A673 (cell line): ENCODE results near the gene SETD3. TPM values are rescaled to one million over a fixed set of nuclear protein-coding genes. Genes with fewer than 3 reads are reported as not detected.

Experiments
- BruUV-seq: library from RNA; stranded (reverse); fragments of 400-500 nt; replicated peaks from 2 replicates; lab custom pipeline; 2021; lab: Mats Ljungman, UMichigan
- CTCF ChIA-PET: fragments of 300-600 bp; sonication (Branson Sonifier 250); formaldehyde crosslinking; loops from one replicate; lab custom pipeline; 2022; ENCODE audit warnings: antibody characterized with exemption; lab: Charles Lee
- POLR2A ChIA-PET: fragments of 300-600 bp; sonication (Branson Sonifier 250); formaldehyde crosslinking; loops from one replicate; lab custom pipeline; 2022; ENCODE audit warnings: antibody characterized with exemption; ENCODE audit not compliant: low non-redundant PET; lab: Charles Lee
- DNase-seq: peaks from one replicate; pipeline ENCODE4 v3.0.0-alpha.2; 2015; ENCODE audit warnings: low spot score
- H3K27ac ChIP-seq: fragments of 200-600 bp; sonication (generic); 2 replicates; pipeline ENCODE4 v1.5.1; 2016; ENCODE audit warnings: mixed run types, low read depth, mild to moderate bottlenecking, mixed read lengths, antibody characterized with exemption, low read length; ENCODE audit not compliant: poor library complexity, severe bottlenecking
- H3K27me3 ChIP-seq: fragments of 200-600 bp; sonication (generic); replicated peaks from 2 replicates; pipeline ENCODE4 v1.6.1; 2017; ENCODE audit warnings: mixed run types, low read depth, mild to moderate bottlenecking, mixed read lengths, antibody characterized with exemption, low read length; ENCODE audit not compliant: insufficient read depth, poor library complexity
- H3K36me3 ChIP-seq: fragments of 200-600 bp; sonication (generic); 2 replicates; pipeline ENCODE4 v1.6.1; 2016; ENCODE audit warnings: mixed run types, mild to moderate bottlenecking, mixed read lengths, antibody characterized with exemption, low read length; ENCODE audit not compliant: insufficient read depth, poor library complexity, severe bottlenecking
- H3K4me1 ChIP-seq: fragments of 200-600 bp; sonication (generic); 2 replicates; pipeline ENCODE4 v1.6.1; 2017; ENCODE audit warnings: mixed run types, mild to moderate bottlenecking, mixed read lengths, antibody characterized with exemption, low read length; ENCODE audit not compliant: insufficient read depth, poor library complexity, severe bottlenecking
- H3K4me3 ChIP-seq: fragments of 200-600 bp; sonication (generic); 2 replicates; pipeline ENCODE4 v1.5.1; 2016; ENCODE audit warnings: low read depth, mixed run types, mild to moderate bottlenecking, mixed read lengths, low read length; ENCODE audit not compliant: poor library complexity, severe bottlenecking
- H3K9me3 ChIP-seq: fragments of 200-600 bp; sonication (generic); 2 replicates; pipeline ENCODE4 v1.6.1; 2016; ENCODE audit warnings: mixed run types, low read depth, mild to moderate bottlenecking, mixed read lengths, antibody characterized with exemption, low read length; ENCODE audit not compliant: poor library complexity, severe bottlenecking
- CTCF ChIP-seq: fragments of 300-800, 200-600 bp; sonication (generic); conservative IDR thresholded peaks from 2 replicates; pipeline ENCODE4 v1.5.1; 2017; ENCODE audit warnings: low read depth, mild to moderate bottlenecking, antibody characterized with exemption, low read length, moderate library complexity, mixed read lengths
- EZH2 ChIP-seq: fragments of 200-600 bp; sonication (generic); IDR thresholded peaks from 2 replicates; pipeline ENCODE4 v1.6.1; 2017; ENCODE audit warnings: borderline replicate concordance, low read depth, mild to moderate bottlenecking, mixed read lengths, antibody characterized with exemption, low read length; ENCODE audit not compliant: poor library complexity, severe bottlenecking
- intact Hi-C: fragments of 100-400 bp; cut with micrococcal nuclease; formaldehyde crosslinking; loops from one replicate; pipeline ENCODE4 v1.10.0; 2022; ENCODE audit not compliant: unreplicated experiment
- total RNA-seq: library from RNA; stranded (reverse); gene quantifications from 2 replicates; pipeline ENCODE4 v1.2.3, GENCODE V29; 2021

Gene SETD3
- total RNA-seq, 1 experiment from 2014 or later: 46.4 TPM

- intact Hi-C loops: no loop called here
- no peak for TF ChIP-seq EZH2
- no peak for TF ChIP-seq CTCF
- Histone ChIP-seq H3K27me3 (no peaks in the 10 kb centered on the region), H3K27ac (no peak overlapping the region), H3K4me1 (peaks cover 14% of the 10 kb centered on the region), H3K4me3 (no peak overlapping the region), H3K9me3 (no peaks in the 10 kb centered on the region), H3K36me3 (peaks cover 7% of the 10 kb centered on the region)
- BruUV-seq: no TSS peak
- CTCF ChIA-PET: no interaction called here
- no peak for DNase-seq
- POLR2A ChIA-PET: no interaction called here
These were observed 70.6 kb downstream of the SETD3 start for GRCh38 chr14:99410019-99410418.

DNA sequence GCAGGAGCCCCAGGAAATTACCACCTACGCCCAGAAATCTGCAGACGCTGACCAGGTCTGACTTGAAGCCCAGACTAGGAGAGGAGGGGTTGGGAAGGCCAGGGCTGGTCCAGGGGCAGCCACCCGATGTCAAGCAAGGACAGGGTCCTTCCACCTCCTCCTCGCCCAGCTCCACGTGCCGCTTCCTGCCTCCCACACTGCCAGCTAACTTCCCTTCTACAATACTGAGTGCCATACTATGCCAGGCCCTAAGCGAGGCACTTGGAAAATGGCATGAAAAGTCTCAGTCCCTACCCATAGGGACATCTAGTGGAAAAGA lies 71.7 kb downstream of the SETD3 start:
- no peaks in the 10 kb centered on the region for H3K9me3 ChIP-seq
- no peak overlapping the region for H3K4me3 ChIP-seq
- ChIA-PET POLR2A (no interaction called here), CTCF (interaction anchor here (0.7 kb wide), 1 partner anchor 385 kb away, joined by 3 read pairs; no protein-coding TSS in a partner anchor)
- H3K36me3 ChIP-seq: peaks cover 7% of the 10 kb centered on the region
- no peak for TF ChIP-seq CTCF
- no peak for TF ChIP-seq EZH2
- no peak overlapping the region for H3K27ac ChIP-seq
- no peaks in the 10 kb centered on the region for H3K27me3 ChIP-seq
- no peak for DNase-seq
- BruUV-seq: no TSS peak
- intact Hi-C loops: no loop called here
- peaks cover 3% of the 10 kb centered on the region for H3K4me1 ChIP-seq

DNA sequence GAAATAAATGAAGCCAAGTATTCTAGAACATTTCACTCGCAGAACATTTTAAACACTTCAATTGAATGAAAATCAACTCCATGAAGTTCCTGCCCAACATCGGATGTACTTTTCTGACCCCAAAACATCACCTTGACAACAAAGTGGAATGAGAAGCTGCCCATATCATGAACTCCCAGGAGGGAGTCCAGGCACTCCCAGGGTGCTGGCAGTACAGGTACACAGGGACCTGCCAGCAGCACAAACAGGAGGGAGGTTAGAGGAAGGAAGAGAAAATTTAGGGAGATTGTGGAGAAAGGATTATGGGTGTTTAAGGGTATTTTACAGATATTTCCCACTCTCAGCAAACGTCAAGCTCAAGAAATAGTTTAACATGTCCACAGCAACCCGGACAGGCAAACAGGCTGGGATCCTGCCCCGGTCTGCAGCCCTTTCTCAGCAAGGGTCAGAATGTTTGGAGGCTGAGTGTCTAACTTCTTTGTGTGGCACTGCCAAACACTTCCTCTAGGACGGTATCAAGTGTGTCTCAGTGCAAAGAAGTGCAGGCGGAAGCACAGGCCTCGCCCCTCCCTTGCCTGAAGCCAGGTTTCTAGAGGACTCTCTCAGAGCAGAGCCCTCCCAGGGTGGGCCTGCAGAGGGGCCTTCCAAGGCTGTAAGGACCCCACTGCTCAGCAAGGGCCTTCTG lies 72.2 kb downstream of the SETD3 start:
- TF ChIP-seq CTCF (no peak), EZH2 (no peak)
- H3K4me1 ChIP-seq: no peaks in the 10 kb centered on the region
- no peaks in the 10 kb centered on the region for H3K9me3 ChIP-seq
- BruUV-seq: no TSS peak
- POLR2A ChIA-PET: no interaction called here
- DNase-seq: no peak
- H3K27me3 ChIP-seq: no peaks in the 10 kb centered on the region
- intact Hi-C loops: no loop called here
- peaks cover 7% of the 10 kb centered on the region for H3K36me3 ChIP-seq
- CTCF ChIA-PET: no interaction called here
- no peak overlapping the region for H3K27ac ChIP-seq
- no peak overlapping the region for H3K4me3 ChIP-seq
